ENCODE data around the gene NOB1.

DNA sequence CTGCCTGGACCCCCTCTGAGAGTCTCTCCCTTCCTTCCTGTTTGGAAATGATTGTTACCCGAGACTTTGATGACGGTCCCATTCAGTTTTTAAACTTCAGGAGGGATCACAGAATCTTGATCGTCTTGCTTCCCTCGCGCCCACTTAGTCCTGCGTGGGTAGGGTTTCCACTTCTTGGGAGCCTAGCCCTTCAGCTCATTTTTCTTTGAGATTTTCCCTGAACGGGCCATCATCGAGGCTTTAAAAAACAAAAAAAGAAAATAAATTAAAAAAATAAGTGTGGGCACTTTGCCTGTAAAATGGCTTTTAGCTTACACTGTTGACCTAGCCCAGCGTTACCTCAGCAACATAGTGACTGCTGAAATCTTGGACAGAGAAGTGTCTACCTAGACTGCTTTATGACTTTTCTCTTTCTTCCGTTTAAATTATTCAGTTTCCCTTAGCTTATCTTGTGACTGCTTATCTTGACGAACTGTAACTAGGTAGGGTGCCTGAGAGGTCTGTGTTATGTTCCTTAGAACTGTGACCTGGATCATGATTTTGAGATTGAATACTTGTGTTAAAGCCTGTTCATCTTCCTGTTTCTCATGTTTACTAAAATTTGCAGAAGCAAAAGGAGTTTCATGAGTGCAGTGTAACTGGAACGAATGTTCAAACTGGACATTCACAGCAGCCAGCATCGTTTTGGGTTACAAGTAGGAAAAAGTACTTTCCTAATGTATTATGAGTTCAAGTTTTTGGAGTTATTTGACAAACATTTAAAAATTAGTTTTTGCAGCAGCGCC is 8.3 kb upstream of the NOB1 start:
- no peak for TF ChIP-seq POLR2A (IDR thresholded peaks at IDR 0.05)
- TF ChIP-seq, protein P1, sequence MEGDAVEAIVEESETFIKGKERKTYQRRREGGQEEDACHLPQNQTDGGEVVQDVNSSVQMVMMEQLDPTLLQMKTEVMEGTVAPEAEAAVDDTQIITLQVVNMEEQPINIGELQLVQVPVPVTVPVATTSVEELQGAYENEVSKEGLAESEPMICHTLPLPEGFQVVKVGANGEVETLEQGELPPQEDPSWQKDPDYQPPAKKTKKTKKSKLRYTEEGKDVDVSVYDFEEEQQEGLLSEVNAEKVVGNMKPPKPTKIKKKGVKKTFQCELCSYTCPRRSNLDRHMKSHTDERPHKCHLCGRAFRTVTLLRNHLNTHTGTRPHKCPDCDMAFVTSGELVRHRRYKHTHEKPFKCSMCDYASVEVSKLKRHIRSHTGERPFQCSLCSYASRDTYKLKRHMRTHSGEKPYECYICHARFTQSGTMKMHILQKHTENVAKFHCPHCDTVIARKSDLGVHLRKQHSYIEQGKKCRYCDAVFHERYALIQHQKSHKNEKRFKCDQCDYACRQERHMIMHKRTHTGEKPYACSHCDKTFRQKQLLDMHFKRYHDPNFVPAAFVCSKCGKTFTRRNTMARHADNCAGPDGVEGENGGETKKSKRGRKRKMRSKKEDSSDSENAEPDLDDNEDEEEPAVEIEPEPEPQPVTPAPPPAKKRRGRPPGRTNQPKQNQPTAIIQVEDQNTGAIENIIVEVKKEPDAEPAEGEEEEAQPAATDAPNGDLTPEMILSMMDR (IDR thresholded peaks at IDR 0.05), result no peak
